Coronary artery (tissue), 2 donors: ENCODE data around the gene TIMM50.
"Not testable (repeated sequence)": the region's sequence is repeated elsewhere in the genome, so short reads cannot be mapped to it uniquely, and the experiment has no call there.

ENCODE experiments used
- DNase-seq: peaks from one replicate; pipeline ENCODE4 v3.0.0-alpha.2; 2017; ENCODE audit warnings: low spot score
- H3K27ac ChIP-seq, 2 donors: fragments of 200-600 bp; sonication (generic); one replicate each; pipeline ENCODE4 v1.5.1; 2016 to 2019
- H3K4me3 ChIP-seq: fragments of 200-600 bp; sonication (generic); 2 replicates; pipeline ENCODE4 v1.5.1; 2016; ENCODE audit warnings: mild to moderate bottlenecking, moderate library complexity
- TF ChIP-seq, protein P1 (sequence below): fragments of 200-600 bp; sonication (generic); IDR thresholded peaks from one replicate; pipeline ENCODE4 v1.5.1; 2019; ENCODE audit warnings: antibody characterized with exemption

Gene TIMM50

DNA sequence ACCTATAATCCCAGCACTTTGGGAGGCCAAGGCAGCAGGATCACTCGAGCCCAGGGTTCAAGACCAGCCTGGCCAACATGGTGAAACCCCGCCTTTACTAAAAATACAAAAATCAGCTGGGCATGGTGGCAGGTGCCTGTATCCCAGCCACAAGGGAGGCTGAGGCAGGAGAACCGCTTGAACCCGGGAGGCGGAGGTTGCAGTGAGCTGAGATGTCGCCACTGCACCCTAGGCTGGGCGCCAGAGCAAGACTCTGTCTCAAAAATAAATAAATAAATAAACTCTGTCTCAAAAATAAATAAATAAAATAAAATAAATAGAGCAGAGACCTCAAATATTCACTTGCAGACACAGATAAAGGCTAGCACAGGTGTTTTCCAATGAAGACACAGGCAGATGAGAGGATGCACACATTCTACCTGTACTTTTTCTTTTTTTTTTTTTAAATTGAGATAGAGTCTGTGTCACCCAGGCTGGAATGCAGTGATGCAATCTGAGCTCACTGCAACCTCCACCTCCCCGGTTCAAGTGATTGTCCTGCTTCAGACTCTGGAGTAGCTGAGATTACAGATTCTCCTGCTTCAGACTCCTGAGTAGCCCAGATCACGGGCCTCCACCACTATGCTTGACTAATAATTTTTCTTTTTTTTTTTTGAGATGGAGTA is 42.2 kb upstream of the TIMM50 start:
- Histone ChIP-seq H3K27ac (no peak overlapping the region), H3K4me3 (no peak overlapping the region)
- TF ChIP-seq, protein P1, sequence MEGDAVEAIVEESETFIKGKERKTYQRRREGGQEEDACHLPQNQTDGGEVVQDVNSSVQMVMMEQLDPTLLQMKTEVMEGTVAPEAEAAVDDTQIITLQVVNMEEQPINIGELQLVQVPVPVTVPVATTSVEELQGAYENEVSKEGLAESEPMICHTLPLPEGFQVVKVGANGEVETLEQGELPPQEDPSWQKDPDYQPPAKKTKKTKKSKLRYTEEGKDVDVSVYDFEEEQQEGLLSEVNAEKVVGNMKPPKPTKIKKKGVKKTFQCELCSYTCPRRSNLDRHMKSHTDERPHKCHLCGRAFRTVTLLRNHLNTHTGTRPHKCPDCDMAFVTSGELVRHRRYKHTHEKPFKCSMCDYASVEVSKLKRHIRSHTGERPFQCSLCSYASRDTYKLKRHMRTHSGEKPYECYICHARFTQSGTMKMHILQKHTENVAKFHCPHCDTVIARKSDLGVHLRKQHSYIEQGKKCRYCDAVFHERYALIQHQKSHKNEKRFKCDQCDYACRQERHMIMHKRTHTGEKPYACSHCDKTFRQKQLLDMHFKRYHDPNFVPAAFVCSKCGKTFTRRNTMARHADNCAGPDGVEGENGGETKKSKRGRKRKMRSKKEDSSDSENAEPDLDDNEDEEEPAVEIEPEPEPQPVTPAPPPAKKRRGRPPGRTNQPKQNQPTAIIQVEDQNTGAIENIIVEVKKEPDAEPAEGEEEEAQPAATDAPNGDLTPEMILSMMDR = no peak
- no peak for DNase-seq

DNA sequence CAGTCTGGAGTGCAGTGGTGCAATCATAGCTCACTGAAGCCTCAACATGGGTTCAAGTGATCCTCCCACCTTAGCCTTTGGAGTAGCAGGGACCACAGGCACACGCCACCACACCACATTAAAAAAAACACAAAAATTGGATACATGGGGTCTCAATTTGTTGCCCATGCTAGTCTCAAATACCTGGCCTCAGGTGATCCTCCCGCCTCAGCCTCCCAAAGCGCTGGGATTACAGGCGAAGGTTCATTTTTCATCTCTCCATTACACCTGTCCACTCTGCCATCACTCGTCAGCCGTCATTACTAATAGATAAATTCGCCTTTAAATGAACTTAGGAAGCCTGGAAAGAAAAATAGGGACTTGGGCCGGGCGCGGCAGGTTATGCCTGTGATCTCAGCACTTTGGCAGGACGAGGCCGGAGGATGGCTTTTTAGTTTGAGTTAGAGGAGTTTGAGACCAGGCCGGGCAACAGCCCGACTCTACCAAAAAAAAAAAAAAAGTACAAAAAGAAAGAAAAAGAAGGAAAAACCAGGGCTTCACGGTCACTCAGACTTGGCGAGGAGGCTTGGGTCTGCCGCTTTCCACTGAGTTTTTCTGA is 35.9 kb upstream of the TIMM50 start:
- H3K27ac ChIP-seq = peak overlapping the region; percentile 93 to 98
- TF ChIP-seq, protein P1 = no peak
- peak overlapping the region; percentile 73 for H3K4me3 ChIP-seq
- DNase-seq = no peak

DNA sequence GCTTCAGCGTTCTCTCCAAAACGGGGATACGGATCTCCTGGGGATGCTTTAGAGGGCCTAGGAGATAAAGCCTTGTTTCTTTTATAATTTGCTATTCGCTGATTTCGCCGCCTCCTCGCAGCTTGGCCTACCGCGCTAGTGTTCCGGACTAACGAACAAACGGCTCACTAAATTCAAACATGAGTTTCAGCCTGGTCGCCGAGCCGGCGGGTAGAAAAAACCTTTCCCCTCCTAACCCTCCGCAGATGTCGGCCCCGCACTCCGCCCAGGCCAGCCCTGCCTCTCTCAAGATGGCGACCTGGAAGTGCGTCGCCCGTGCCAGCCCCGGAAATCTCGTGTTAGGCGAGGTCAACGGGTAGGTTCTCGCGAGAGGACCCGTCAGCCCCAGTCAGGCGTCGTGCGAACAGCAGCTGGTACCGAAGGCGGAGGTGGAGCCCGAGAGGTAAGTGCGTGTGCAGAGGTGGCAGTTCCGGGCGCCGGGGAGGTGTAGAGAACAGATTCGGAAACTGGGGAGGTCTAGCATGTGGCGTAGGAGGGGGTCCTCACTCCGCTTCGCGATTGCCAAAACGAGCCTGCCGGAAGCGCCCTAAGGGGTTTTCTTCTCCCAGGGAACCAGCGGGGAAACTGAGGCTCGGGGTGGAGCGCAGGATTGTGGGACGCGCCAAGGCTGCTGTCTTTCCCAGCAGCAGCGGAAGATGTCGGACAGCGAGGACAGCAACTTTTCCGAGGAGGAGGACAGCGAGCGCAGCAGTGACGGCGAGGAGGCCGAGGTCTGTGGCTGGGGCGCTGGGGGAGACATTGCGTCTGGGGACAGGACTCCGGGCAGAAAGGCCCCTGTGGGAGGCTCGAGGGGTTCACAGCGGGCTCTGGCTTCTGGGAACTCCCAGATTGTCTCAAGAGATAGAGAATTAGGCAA is 35.2 kb upstream of the TIMM50 start, which contains the start of gene SUPT5H:
TSS of gene SUPT5H (plus strand) at position 387 of the 916 bp plus-strand sequence. CDS start at position 696, 309 bp downstream.
- TF ChIP-seq, protein P1 = no peak
- peak; percentile 98 for DNase-seq

DNA sequence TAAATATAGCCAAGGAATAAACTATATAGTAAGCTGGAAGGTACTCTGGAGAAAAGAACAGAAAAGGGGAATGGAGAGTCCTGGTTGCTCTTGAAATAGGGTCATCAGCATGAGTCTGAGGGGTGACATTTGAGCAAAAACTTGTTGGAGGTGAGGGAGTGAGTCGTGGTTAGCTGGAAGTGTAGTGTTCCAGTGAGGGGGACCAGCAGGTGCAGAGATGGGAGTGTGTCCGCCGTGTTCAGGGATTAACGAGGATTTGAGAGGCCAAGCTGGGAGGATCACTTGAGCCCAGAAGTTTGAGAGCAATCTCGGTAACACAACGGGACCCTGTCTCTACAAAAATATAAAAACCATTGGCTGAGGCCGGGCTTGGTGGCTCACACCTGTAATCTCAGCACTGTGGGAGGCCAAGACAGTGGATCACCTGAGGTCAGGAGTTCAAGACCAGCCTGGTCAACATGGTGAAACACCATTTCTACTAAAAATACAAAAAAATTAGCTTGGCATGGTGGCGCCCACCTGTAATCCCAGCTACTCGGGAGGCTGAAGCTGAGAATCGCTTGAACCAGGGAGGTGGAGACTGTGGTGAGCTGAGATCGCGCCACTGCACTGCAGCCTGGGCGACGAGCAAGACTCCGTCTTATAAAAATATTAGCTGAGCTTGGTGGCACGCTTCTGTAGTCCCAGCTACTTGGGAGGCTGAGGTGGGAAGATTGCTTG is 34.1 kb upstream of the TIMM50 start:
- Histone ChIP-seq H3K27ac (peak overlapping the region in 1 of 2 donors; percentile 98), H3K4me3 (peak overlapping the region; percentile 73)
- TF ChIP-seq, protein P1 = no peak
- no peak for DNase-seq

More for the DNA sequence above, 35.2 kb upstream of the TIMM50 start, which contains the start of gene SUPT5H:
- Histone ChIP-seq H3K27ac (peak within 1 kb of the TSS; percentile 93 to 98), H3K4me3 (peak within 1 kb of the TSS; percentile 73)

DNA sequence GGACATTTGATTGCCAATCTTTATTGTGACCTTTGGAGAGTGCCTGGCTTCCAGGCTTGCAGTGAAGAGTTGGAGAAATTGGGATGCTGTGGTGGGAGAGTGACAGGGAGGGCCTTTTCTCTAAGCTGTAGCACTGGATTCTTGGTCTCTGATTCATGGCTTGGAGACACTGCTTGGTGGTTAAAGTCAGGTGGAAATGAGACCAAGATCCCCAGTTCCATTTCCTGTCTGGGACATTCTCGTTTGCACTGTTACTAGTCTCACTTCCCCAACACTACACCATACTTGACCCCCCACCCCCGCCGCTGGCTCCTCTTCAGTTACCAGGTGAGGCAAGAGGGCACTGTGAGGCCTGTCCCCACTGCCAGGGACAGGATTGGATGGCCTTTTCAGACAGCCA is 32.4 kb upstream of the TIMM50 start:
- TF ChIP-seq, protein P1 = no peak
- Histone ChIP-seq H3K27ac (no peak overlapping the region), H3K4me3 (no peak overlapping the region)
- DNase-seq = no peak

DNA sequence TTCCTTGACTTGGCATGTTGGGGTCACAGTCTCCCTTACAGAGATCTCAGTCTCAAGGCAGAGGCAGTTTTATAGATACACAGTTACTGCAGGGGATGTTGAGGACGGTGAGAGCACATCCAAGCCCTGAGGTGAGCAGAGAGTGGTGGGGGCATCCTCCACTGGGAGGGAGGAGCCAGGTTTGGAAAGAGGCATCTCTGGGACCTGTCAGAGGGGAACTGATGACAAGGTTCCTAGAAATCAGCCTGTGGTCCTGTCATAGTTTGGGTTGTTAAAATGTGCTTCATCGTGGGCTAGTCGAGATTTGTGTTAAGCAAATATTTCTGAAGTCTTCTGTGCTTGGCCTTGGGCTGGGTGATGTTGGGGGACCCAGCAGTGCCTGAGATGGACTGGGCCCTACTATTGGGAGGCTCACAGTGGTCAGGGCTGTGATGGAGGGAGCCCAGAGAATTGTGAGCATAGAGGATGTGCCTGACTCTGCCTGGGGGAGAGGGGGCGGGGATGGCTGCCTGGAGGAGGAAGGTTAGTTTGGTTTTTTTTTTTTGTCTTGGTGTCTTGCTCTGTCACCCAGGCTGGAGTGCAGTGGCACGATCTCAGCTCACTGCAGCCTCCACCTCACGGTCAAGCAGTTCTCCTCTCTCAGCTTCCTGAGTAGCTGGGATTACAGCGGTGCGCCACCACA is 31.4 kb upstream of the TIMM50 start:
- TF ChIP-seq, protein P1 = no peak
- no peak for DNase-seq
- Histone ChIP-seq H3K27ac (no peak overlapping the region), H3K4me3 (no peak overlapping the region)

DNA sequence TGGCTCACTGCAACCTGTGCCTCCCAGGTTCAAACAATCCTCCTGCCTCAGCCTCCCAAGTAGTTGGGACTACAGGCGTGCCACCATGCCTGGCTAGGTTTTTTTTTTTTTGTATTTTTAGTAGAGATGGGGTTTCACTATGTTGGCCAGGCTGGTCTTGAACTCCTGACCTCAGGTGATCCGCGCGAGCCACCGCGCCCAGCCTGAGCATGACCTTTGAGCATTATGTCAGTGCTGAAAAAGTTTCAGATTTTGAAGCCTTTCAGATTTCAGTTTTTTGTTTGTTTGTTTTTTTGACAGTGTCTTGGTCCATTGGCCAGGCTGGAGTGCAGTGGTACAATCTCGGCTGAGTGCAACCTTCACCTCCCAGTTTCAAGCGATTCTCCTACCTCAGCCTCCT is 29.4 kb upstream of the TIMM50 start:
- H3K4me3 ChIP-seq, H3K27ac ChIP-seq, DNase-seq: not testable (repeated sequence)
